ENCODE results near the gene NUP62CL. TPM values are rescaled to one million over a fixed set of nuclear protein-coding genes. Genes with fewer than 3 reads are reported as not detected.

NUP62CL gene
- total and polyA plus RNA-seq, 9 donors, result 0.36 to 0.85 (median 0.50) TPM

- Histone ChIP-seq H3K27me3 (ENCODE audit: control insufficient read depth, insufficient read depth, low read length) (no peaks in the 10 kb centered on the region), H3K27ac (ENCODE audit: low read length) (no peak overlapping the region), H3K36me3 (ENCODE audit: control insufficient read depth, insufficient read depth, low read length) (no peaks in the 10 kb centered on the region), H3K4me1 (ENCODE audit: control insufficient read depth, insufficient read depth, low read length) (no peaks in the 10 kb centered on the region), H3K9me3 (replicated peaks; ENCODE audit: control insufficient read depth, low read depth, low read length) (no peaks in the 10 kb centered on the region), H3K4me3 (ENCODE audit: low read length) (no peak overlapping the region)
- no peak for DNase-seq
- no CpG with 5 or more reads among the region's 1 CpG for WGBS (ENCODE audit: insufficient coverage)
Measured at GRCh38 chrX:107102980-107103379, 103.3 kb downstream of the NUP62CL start.

- H3K4me3 ChIP-seq (ENCODE audit: low read length), result no peak overlapping the region
- peaks cover 15% of the 10 kb centered on the region for H3K9me3 ChIP-seq (replicated peaks; ENCODE audit: control insufficient read depth, low read depth, low read length)
- no CpG with 5 or more reads among the region's 6 CpGs for WGBS (ENCODE audit: insufficient coverage)
- no peak overlapping the region for H3K27ac ChIP-seq (ENCODE audit: low read length)
- no peaks in the 10 kb centered on the region for H3K4me1 ChIP-seq (ENCODE audit: control insufficient read depth, insufficient read depth, low read length)
- H3K36me3 ChIP-seq (ENCODE audit: control insufficient read depth, insufficient read depth, low read length), result no peaks in the 10 kb centered on the region
- no peak for DNase-seq
- H3K27me3 ChIP-seq (ENCODE audit: control insufficient read depth, insufficient read depth, low read length), result no peaks in the 10 kb centered on the region
Measured at GRCh38 chrX:107076158-107076557, 130.1 kb downstream of the NUP62CL start.

Other genes starting within 250 kb of the NUP62CL start
- 38.9 TPM for gene MORC4, start 206.2 kb downstream of the NUP62CL start, total RNA-seq
- 10 to 100 TPM; 33.6 to 40.4 (median 36.3) TPM for gene MORC4, start 206.2 kb downstream of the NUP62CL start, polyA plus RNA-seq (ENCODE audit: insufficient read depth in 1 of 8, insufficient read length in 8 of 8, low replicate concordance in 1 of 8)
- 12.2 TPM for gene RBM41, start 87.6 kb downstream of the NUP62CL start, total RNA-seq
- 10 to 100 TPM in 3 of 8 donors, 1 to 10 TPM in 5; 5.1 to 13.5 (median 9.3) TPM for gene RBM41, start 87.6 kb downstream of the NUP62CL start, polyA plus RNA-seq (ENCODE audit: insufficient read depth in 1 of 8, insufficient read length in 8 of 8, low replicate concordance in 1 of 8)
- not detected for gene DNAAF6, start 178 bp upstream of the NUP62CL start, total RNA-seq
- gene DNAAF6, start 178 bp upstream of the NUP62CL start, polyA plus RNA-seq (ENCODE audit: insufficient read depth in 1 of 8, insufficient read length in 8 of 8, low replicate concordance in 1 of 8), result not detected
- 0.04 TPM for gene FRMPD3, start 243.2 kb upstream of the NUP62CL start, total RNA-seq
- under 1 TPM; 0.11 to 0.39 (median 0.12) TPM for gene FRMPD3, start 243.2 kb upstream of the NUP62CL start, polyA plus RNA-seq (ENCODE audit: insufficient read depth in 1 of 8, insufficient read length in 8 of 8, low replicate concordance in 1 of 8)